PFSK-1 (cell line): ENCODE results near the gene THSD8.

Experiments used
- FOXP2 ChIP-seq: optimal IDR thresholded peaks from 2 replicates; pipeline ENCODE3; 2011; ENCODE audit warnings: borderline replicate concordance, control low read depth, inconsistent platforms; ENCODE audit not compliant: insufficient read depth; ENCODE audit errors: extremely low read length, extremely low read depth
- POLR2AphosphoS5 ChIP-seq: IDR thresholded peaks from 2 replicates; pipeline ENCODE4 v1.6.1; 2012; ENCODE audit warnings: low read depth, mild to moderate bottlenecking, control low read depth, low read length, moderate library complexity
- SIN3A ChIP-seq: IDR thresholded peaks from 2 replicates; pipeline ENCODE4 v1.6.1; 2012; ENCODE audit warnings: mild to moderate bottlenecking, low read length, moderate library complexity, borderline replicate concordance; ENCODE audit not compliant: insufficient read depth
- TAF1 ChIP-seq: IDR thresholded peaks from 2 replicates; pipeline ENCODE4 v1.6.1; 2012; ENCODE audit warnings: low read length, control low read depth, borderline replicate concordance; ENCODE audit not compliant: insufficient read depth
- TF ChIP-seq, protein P1 (sequence below), 2 experiments: IDR thresholded peaks; 2 replicates each; pipeline versions ENCODE4 v1.6.1 to v1.8.0; 2011 to 2012; ENCODE audit warnings: low read depth in 2 of 2, low read length in 2 of 2, control low read depth in 1 of 2, inconsistent platforms in 1 of 2, mild to moderate bottlenecking in 1 of 2, moderate library complexity in 1 of 2; ENCODE audit not compliant: insufficient read depth in 1 of 2

THSD8 gene

GRCh38 chr19:12806242-12807081, 4.6 kb downstream of the THSD8 start, which contains the start of gene RNASEH2A:
RNASEH2A (plus strand) TSS chr19:12806584; CDS start chr19:12806674, 90 bp downstream.
- no peak for TF ChIP-seq SIN3A
- TF ChIP-seq POLR2AphosphoS5 = peak; percentile 55; the same call in 1 of the 2 replicates

DNA sequence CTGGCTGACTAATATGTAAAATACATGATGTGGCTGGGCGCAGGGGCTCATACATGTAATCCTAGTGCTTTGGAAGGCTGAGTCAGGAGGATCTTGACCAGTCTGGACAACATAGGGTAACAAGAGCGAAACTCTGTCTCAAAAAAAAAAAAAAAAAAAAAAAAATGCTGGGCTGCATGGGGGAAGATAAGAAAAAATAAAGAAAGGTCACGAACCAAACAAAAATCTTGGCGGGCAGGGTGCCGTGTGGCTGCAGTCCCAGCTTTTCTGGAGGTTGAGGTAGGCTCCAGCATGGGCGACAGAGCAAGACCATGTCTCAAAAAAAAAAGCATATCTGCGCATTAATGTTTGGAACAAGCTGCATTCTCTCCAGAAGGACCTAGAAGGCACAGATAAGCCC, 13.2 kb downstream of the THSD8 start:
- TF ChIP-seq TAF1 (no peak), SIN3A (no peak), POLR2AphosphoS5 (no peak), FOXP2 (no peak)
- TF ChIP-seq, protein P1, sequence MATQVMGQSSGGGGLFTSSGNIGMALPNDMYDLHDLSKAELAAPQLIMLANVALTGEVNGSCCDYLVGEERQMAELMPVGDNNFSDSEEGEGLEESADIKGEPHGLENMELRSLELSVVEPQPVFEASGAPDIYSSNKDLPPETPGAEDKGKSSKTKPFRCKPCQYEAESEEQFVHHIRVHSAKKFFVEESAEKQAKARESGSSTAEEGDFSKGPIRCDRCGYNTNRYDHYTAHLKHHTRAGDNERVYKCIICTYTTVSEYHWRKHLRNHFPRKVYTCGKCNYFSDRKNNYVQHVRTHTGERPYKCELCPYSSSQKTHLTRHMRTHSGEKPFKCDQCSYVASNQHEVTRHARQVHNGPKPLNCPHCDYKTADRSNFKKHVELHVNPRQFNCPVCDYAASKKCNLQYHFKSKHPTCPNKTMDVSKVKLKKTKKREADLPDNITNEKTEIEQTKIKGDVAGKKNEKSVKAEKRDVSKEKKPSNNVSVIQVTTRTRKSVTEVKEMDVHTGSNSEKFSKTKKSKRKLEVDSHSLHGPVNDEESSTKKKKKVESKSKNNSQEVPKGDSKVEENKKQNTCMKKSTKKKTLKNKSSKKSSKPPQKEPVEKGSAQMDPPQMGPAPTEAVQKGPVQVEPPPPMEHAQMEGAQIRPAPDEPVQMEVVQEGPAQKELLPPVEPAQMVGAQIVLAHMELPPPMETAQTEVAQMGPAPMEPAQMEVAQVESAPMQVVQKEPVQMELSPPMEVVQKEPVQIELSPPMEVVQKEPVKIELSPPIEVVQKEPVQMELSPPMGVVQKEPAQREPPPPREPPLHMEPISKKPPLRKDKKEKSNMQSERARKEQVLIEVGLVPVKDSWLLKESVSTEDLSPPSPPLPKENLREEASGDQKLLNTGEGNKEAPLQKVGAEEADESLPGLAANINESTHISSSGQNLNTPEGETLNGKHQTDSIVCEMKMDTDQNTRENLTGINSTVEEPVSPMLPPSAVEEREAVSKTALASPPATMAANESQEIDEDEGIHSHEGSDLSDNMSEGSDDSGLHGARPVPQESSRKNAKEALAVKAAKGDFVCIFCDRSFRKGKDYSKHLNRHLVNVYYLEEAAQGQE (IDR thresholded peaks at IDR 0.05; ENCODE audit: insufficient read depth in 1 of 2, low read depth in 2 of 2, low read length in 2 of 2) = no peak

DNA sequence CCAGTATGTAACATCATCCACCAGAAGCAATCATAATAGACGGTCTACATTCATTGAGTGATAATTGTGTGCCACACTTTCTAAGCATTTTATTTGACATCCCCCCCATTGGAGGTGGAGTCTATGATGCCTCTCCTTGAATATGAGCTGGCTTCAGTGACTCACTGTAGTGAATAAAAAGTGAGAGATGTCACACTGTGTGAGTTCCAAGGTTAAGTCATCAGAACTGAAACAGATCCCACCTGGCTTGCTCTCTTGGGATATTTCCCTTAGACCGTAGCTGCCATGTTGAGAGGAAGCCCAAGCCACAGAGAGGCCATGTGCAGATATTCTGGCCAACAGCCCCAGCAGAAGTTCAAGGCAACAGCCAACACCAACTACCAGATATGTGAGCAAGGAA, 19.9 kb downstream of the THSD8 start:
- TF ChIP-seq FOXP2 = no peak
- no peak for TF ChIP-seq SIN3A
- TF ChIP-seq TAF1 = no peak
- TF ChIP-seq POLR2AphosphoS5 = no peak

- no peak for TF ChIP-seq TAF1
- no peak for TF ChIP-seq SIN3A
- TF ChIP-seq POLR2AphosphoS5 = no peak
- TF ChIP-seq, protein P1 (IDR thresholded peaks at IDR 0.05; ENCODE audit: insufficient read depth in 1 of 2, low read depth in 2 of 2, low read length in 2 of 2) = no peak
- no peak for TF ChIP-seq FOXP2
These were observed 23.6 kb downstream of the THSD8 start for GRCh38 chr19:12825254-12826131.

- TF ChIP-seq FOXP2 (no peak), TAF1 (no peak)
These were observed 26.6 kb downstream of the THSD8 start for GRCh38 chr19:12828494-12828893.

- TF ChIP-seq, protein P1 (IDR thresholded peaks at IDR 0.05; ENCODE audit: insufficient read depth in 1 of 2, low read depth in 2 of 2, low read length in 2 of 2) = no peak
- no peak for TF ChIP-seq SIN3A
- TF ChIP-seq FOXP2 = no peak
- no peak for TF ChIP-seq POLR2AphosphoS5
- TF ChIP-seq TAF1 = no peak
These were observed 31.5 kb downstream of the THSD8 start for GRCh38 chr19:12833418-12833737.
